Body of pancreas (tissue), 4 donors: Measurements from ENCODE around the gene DBN1.

Experiments used
- POLR2A ChIP-seq, 3 donors: fragments of 450-650 bp; IDR thresholded peaks; one replicate each; pipeline ENCODE4 v1.6.1; 2016; ENCODE audit warnings: antibody characterized with exemption in 3 of 3, mild to moderate bottlenecking in 2 of 3
- TF ChIP-seq, protein P1 (sequence below), 7 experiments: fragments of 450-650 bp in 4 of 7; fragments of 200-600 bp in 3 of 7; sonication (generic) in 3 of 7; IDR thresholded peaks; one replicate each; pipeline ENCODE4 v1.5.1; 2016 to 2019; ENCODE audit warnings: antibody characterized with exemption in 7 of 7

DNA sequence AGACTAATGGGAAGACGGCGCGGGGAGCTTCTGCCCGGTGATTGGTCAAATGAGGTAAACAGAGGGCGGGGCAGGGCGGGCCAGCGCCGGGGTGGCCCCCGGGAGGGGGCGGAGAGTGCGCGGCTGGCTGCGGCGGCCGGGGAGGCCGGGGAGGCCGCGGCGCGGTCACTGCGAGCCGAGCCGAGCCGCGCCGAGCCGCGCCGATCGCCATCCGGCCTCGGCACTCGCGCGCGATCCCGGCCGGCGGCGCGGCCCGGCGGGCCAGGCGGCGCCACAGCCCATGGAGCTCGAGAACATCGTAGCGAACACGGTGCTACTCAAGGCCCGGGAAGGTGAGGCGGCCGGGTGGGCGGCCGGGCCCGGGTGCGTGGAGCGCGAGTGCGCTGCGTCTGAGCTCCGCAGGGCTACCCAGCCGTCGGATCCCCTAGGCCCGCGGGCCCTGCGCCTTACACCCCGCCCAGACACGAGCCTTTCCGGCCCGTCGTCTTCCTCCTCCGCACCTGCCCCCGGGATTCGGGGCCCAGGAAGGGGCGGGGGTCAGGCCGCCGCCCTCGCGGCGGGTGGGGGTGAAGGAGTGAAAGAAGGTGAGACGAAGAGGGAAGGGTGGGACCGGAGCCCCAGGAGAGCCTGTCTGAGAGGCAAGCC is 46.7 kb downstream of the DBN1 start, which contains the start of gene GRK6:
- TF ChIP-seq POLR2A (IDR thresholded peaks at IDR 0.05), result peak in 1 of 3 donors; percentile 5
- TF ChIP-seq, protein P1, sequence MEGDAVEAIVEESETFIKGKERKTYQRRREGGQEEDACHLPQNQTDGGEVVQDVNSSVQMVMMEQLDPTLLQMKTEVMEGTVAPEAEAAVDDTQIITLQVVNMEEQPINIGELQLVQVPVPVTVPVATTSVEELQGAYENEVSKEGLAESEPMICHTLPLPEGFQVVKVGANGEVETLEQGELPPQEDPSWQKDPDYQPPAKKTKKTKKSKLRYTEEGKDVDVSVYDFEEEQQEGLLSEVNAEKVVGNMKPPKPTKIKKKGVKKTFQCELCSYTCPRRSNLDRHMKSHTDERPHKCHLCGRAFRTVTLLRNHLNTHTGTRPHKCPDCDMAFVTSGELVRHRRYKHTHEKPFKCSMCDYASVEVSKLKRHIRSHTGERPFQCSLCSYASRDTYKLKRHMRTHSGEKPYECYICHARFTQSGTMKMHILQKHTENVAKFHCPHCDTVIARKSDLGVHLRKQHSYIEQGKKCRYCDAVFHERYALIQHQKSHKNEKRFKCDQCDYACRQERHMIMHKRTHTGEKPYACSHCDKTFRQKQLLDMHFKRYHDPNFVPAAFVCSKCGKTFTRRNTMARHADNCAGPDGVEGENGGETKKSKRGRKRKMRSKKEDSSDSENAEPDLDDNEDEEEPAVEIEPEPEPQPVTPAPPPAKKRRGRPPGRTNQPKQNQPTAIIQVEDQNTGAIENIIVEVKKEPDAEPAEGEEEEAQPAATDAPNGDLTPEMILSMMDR (IDR thresholded peaks at IDR 0.05), result peak in 2 of 7 experiments; percentile 4 to 8
